ENCODE results near the gene NBEAL1.

DNA sequence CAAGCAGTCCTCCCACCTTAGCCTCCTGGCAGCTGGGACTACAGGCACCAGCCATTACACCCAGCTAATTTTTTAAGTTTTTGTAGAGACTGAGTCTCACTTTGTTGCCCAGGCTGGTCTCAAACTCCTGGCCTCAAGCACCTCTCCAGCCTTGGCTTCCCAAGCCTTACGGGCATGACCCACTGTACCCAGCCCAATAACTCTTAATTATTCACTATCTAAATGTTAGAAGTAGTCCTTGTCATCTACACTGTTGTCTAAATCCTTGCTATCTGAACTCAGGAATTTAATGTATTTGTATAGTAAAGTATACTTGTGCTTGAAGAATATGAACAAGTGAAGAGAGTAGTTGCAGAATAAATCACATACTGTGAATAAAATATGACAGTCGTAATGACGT is 37.9 kb upstream of the NBEAL1 start:
- TF ChIP-seq, protein P1, sequence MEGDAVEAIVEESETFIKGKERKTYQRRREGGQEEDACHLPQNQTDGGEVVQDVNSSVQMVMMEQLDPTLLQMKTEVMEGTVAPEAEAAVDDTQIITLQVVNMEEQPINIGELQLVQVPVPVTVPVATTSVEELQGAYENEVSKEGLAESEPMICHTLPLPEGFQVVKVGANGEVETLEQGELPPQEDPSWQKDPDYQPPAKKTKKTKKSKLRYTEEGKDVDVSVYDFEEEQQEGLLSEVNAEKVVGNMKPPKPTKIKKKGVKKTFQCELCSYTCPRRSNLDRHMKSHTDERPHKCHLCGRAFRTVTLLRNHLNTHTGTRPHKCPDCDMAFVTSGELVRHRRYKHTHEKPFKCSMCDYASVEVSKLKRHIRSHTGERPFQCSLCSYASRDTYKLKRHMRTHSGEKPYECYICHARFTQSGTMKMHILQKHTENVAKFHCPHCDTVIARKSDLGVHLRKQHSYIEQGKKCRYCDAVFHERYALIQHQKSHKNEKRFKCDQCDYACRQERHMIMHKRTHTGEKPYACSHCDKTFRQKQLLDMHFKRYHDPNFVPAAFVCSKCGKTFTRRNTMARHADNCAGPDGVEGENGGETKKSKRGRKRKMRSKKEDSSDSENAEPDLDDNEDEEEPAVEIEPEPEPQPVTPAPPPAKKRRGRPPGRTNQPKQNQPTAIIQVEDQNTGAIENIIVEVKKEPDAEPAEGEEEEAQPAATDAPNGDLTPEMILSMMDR (IDR thresholded peaks at IDR 0.05), result no peak
- no peak for TF ChIP-seq POLR2A (IDR thresholded peaks at IDR 0.05)
